T-helper 1 cell (primary cell): Measurements from ENCODE around the gene FBXO15.

Source experiments
- DNase-seq, 5 donors: peaks; one replicate each; pipeline ENCODE4 v3.0.0-alpha.2; 2012 to 2020

FBXO15 gene

GRCh38 chr18:74153377-74153776, 5.7 kb upstream of the FBXO15 start:
- DNase-seq: no peak

GRCh38 chr18:74152857-74153256, 5.2 kb upstream of the FBXO15 start:
- DNase-seq: no peak

DNA sequence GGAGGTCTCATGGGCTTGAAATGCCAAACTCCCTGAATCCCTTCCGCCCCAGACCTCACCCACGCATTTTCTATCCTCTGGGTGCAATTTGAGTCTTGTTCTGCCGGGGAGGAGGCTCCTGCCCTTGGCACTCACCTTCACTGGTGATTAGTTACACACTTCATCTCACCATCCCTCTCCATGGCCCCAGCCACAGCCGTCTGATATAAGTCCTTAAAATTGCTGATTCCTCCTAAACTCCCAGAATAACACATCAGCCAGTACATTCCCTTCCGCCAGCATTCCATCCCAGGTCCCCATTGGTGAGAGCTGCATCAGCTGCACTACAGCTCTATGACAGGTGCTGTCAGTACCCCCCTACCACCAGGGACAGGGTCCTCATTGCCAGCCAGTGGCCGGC, 4.6 kb upstream of the FBXO15 start:
- no peak for DNase-seq

GRCh38 chr18:74149878-74150277, 2.2 kb upstream of the FBXO15 start:
- no peak for DNase-seq

DNA sequence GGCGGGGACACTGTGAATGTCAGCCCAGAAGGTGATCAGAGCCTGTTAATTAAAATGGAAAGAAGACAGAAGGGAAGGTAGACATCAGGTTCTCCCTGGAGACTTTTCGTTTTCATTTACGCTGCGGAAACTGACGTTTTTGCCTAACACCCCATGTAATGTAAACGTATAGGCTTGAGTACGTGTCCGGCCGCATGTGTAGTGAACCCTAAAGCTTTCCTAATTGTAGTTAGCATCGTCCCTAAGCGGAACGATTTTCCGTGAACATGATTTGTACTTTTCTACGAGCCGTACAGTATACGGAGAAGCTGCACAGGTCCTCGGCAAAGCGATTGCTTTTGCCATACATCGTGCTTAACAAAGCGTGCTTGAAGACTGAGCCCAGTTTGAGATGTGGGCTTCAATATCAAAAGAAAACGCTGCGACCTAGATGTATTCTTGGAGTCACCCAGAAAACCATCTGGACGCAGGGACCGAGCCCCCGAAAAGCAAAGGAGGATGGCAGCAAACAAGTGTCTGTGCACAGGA, 973 bp upstream of the FBXO15 start:
- no peak for DNase-seq

- DNase-seq: no peak
Measured at GRCh38 chr18:74147491-74147778, 199 bp downstream of the FBXO15 start.

DNA sequence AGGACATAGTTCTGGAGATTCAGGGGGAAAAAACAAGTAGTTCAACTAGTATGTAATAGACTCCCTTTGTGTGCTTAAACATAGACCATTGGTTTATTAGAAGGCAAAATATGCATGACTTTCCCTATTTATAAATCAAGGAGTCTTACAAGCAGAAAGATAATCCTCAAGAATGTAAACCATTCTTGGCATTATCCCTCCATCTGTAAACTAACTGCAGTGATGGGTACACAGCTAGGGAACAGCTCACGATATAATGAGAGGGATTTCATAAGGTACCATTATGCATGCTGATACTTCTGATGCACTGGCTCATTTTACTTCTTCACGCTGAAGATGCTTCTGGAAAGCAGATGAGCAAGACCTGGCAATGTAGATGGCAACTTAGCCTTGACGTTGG, 878 bp downstream of the FBXO15 start:
- no peak for DNase-seq

DNA sequence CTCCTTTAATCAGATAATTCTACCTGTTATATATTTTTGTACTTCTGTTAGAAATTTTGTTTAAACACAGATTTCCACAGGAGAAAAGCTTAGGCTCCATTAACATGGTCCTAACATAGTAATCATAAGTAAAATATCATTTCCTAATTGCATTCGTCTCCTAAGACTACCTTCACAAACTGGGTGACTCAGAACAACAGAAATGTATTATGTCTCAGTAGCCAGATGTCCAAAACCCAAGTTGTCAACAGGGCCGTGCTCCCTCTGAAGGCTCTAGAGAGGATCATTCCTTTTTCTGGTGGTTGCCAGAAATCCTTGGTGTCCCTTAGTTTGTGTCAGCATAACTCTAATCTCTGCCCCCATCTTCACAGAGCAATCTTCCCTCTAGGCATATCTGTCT, 5.4 kb downstream of the FBXO15 start:
- DNase-seq: no peak

DNA sequence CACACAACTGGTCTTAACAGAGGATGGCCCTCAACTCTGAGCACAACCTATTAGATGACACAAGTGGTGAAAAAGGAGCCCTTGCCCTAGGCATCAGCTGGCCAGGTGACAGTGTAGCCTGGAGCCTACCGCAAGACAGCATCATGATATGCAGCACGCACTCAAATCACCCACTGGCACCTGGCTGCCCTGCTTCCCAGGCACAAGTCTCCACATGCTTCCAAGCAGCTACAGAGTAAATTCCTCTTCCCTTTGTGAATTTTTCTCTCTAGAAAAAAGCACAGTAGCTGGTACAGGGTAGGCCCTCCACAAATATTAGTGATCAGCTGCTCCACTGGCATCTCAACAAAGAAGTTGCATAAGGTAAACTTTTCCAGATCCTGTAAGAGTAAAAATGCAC, 6.0 kb downstream of the FBXO15 start:
- no peak for DNase-seq

DNA sequence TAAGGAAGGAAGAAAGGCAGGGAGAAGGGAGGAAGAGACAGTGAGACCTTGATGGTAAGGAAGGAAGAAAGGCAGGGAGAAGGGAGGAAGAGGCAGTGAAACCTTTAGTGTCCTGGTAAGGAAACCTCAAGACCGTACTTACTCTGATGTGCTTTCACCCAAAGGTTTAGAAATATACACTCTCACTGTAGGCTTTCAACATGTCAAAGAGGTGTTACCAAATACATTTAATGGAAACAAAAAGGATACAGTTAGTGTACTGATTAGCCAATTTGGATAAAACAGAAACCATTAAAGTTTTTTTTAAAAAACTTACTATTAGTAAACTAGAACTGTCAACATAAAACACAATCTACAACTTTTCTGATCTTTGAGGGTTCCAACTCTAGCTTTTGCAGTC, 7.1 kb downstream of the FBXO15 start:
- no peak for DNase-seq

DNA sequence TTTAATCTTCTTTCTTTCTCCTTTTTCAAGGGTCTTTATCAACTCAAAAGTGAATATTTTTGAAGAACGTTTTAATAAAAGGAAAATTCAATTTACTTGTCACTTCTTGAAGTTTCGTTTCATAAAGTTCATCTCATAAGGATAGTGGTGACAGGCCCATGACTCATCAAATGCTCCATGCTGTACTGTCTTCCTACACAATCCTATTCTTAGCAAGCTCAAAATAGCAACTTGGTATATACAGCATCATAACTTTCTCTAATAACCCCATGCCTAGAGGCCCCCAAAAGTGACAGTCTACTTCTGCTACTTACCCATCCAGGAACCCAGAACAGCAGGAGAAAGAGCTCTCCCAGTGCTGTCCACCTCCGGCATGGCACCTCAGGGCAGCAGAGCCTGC, 7.7 kb downstream of the FBXO15 start:
- peak in 1 of 5 donors; percentile 17 for DNase-seq

DNA sequence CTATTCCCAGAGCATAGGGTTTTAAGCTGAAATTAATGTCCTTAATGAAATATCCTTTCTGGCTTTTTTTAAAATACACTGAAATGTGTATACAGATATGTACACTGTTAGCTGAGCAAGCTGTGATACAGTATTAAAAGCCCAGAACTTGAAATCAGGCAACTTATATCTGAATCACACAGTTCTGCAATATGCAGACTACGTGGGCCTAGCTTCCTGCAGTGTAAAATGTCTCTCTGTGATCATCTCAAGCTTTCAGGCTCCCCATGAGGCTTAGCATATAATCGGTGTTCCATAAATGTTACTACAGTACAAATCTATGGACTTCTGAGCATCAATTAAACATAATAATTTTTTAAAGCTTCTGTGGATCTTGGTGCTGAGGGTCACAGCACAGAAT, 8.2 kb downstream of the FBXO15 start:
- DNase-seq: no peak

- no peak for DNase-seq
Measured at GRCh38 chr18:74137920-74138538, 9.6 kb downstream of the FBXO15 start.

GRCh38 chr18:74132201-74132600, 15.4 kb downstream of the FBXO15 start:
- no peak for DNase-seq

- no peak for DNase-seq
Measured at GRCh38 chr18:74131124-74131523, 16.5 kb downstream of the FBXO15 start.

DNA sequence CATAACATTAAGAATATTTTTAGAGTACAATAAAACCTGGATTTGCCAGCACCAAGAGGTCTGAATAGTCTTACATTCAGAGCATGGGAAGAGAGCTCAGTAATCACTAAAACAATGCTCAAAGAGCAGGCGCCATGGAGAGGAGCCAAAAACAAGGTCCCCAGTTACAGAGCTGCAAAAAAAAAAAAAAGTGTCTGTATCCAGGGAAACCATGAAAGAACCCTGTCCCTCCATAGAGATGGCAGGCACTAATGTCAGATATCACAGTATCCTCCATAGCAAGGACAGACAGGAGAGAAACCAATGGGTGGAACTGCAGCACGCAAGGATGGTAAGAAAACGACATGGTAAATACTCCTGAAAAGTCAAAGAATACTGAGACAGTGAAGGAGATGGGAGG, 19.5 kb downstream of the FBXO15 start:
- DNase-seq: no peak

GRCh38 chr18:74126684-74127655, 20.7 kb downstream of the FBXO15 start:
- no peak for DNase-seq

DNA sequence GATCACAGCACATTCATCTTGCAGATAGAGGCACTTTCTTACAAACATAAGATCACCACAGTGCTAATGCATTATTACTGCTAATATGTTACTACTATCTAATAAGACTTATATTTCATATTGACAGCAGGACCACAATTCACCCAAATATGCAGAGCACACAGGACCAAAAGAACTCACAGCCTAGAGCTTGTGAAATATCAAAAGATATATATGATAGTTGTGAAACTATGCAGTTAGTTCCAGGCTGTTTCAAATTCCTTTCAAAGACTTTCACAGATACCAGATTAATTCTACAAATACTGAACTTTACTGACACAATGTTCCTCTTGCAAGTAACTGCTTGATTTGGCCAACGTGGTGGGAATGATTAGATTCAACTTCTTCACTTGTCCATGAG, 23.0 kb downstream of the FBXO15 start:
- DNase-seq: no peak

DNA sequence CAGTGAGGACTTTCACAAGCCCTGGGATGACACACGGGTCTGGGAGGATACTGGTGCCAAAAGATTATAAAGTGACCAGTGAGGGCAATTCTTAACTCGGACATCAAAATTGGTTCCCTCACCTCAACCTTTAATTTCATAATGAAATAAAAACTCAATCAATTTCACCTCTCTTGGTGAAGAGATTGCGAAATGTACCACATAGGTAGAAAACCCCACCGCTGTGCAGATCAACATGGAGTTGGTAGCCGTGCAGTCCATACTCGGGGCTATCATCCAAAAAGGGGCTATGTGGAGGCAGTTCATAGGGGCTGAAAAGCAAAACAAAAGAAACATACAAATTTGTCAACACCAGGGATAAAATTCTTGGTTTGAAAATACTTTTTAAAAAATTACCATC, 24.4 kb downstream of the FBXO15 start:
- no peak for DNase-seq

GRCh38 chr18:74116633-74117554, 30.7 kb downstream of the FBXO15 start:
- DNase-seq: peak in 2 of 5 donors; percentile 5 to 25

DNA sequence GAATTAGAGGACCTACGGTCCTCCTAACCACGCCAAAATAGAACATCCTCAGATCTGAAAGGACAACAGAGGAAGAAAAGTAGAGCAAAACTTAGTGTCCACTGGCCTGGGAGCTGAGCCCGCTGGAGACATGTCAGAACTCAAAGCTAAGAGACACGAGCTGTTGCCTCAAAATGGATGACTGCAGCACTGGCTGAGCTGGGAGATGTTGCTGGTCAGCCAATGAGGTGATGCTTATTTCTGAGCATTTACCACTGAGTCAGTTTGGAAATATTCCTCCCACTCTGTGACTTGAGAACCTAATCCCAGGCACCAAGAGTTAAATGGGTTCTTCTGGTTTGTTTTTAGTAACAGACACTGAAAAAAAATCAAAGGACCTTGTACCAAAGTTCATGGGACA, 32.6 kb downstream of the FBXO15 start:
- no peak for DNase-seq

GRCh38 chr18:74114116-74114515, 33.5 kb downstream of the FBXO15 start:
- no peak for DNase-seq

DNA sequence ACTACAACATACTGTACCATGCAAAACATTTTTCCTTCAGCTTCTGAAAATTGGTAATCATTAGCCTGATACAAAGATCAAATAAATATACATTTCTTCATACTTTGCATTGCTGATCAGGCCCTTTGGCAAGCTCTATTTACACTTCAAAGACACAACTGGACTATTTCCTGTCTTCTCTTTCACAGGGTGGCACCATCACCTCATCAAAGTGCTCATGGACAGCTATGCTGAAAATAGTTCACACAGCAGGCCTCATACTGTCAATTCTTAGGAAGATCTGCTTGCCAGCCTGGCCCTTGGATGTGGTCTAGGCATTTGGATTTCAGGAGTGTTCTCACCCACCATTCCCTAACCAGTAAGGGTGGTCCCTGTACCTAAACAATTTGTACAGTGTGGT, 33.9 kb downstream of the FBXO15 start:
- DNase-seq: no peak
